AG04450 (cell line): ENCODE results near the gene CNTNAP2. TPM values are rescaled to one million over a fixed set of nuclear protein-coding genes. Genes with fewer than 3 reads are reported as not detected.

ENCODE experiments used
- CTCF ChIA-PET: fragments of 300-600, 350-600 bp; formaldehyde crosslinking; extraction: SDS; loops from one replicate; lab custom pipeline; 2022; ENCODE audit warnings: antibody characterized with exemption, inconsistent platforms; lab: Charles Lee
- POLR2A ChIA-PET: fragments of 350-600 bp; formaldehyde crosslinking; extraction: SDS; loops from one replicate; lab custom pipeline; 2021; ENCODE audit warnings: antibody characterized with exemption, inconsistent platforms; lab: Yijun Ruan, JAX
- DNase-seq: peaks from one replicate; pipeline ENCODE4 v3.0.0-alpha.2; 2011; ENCODE audit warnings: low read depth, low spot score
- H3K27ac ChIP-seq: one replicate; pipeline ENCODE4 v1.5.1; 2012; ENCODE audit warnings: low read depth, low read length, control low read depth
- H3K27me3 ChIP-seq: one replicate; pipeline ENCODE4 v1.6.0; 2012; ENCODE audit warnings: low read length; ENCODE audit not compliant: control insufficient read depth, insufficient read depth
- H3K4me3 ChIP-seq: 2 replicates; pipeline ENCODE4 v1.5.1; 2011; ENCODE audit warnings: mild to moderate bottlenecking, low read depth, low read length, control low read depth
- H3K9me3 ChIP-seq: 2 replicates; pipeline ENCODE4 v1.5.1; 2012; ENCODE audit warnings: low read length; ENCODE audit not compliant: control insufficient read depth, insufficient read depth
- polyA plus RNA-seq: library from polyadenylated mRNA; depleted of rRNA; stranded (reverse); fragments of >200 nt; gene quantifications from 2 replicates; pipeline ENCODE4 v1.2.3, GENCODE V29; 2011
- TF ChIP-seq, protein P1 (sequence below): IDR thresholded peaks from 2 replicates; pipeline ENCODE4 v1.5.1; 2011; ENCODE audit warnings: low read depth, low read length, control low read depth, inconsistent platforms

The CNTNAP2 gene
- polyA plus RNA-seq, 1 experiment = not detected

DNA sequence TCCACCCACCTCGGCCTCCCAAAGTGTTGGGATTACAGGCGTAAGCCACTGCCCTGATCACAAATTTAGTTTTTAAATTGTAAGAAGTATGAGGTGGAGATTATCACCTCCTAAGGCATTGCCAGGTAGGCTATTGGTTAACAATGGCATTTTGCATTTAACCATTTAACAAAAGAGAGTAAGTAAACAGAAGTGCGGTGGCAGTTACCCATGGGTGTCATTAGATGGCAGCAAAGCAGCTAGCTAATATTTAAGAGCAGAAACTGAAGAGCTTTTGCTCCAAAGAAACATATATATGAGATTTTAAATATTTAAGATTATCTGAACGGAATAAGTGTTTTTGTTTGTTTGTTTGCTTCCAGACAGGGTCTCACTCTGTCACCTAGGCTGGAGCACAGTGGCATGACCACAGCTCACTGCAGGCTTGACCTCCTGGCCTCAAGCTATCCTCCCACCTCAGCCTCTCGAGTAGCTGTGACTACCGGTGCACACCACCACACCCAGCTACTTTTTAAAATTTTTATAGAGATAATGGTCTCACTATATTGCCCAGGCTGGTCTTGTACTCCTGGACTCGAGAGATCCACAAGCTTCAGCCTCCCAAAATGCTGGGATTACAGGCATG is 2148.4 kb downstream of the CNTNAP2 start:
- H3K27me3 ChIP-seq = no peaks in the 10 kb centered on the region
- ChIA-PET CTCF (no interaction called here), POLR2A (no interaction called here)
- no peak overlapping the region for H3K4me3 ChIP-seq
- DNase-seq = no peak
- H3K9me3 ChIP-seq = peaks cover 4% of the 10 kb centered on the region
- H3K27ac ChIP-seq = no peak overlapping the region
- TF ChIP-seq, protein P1, sequence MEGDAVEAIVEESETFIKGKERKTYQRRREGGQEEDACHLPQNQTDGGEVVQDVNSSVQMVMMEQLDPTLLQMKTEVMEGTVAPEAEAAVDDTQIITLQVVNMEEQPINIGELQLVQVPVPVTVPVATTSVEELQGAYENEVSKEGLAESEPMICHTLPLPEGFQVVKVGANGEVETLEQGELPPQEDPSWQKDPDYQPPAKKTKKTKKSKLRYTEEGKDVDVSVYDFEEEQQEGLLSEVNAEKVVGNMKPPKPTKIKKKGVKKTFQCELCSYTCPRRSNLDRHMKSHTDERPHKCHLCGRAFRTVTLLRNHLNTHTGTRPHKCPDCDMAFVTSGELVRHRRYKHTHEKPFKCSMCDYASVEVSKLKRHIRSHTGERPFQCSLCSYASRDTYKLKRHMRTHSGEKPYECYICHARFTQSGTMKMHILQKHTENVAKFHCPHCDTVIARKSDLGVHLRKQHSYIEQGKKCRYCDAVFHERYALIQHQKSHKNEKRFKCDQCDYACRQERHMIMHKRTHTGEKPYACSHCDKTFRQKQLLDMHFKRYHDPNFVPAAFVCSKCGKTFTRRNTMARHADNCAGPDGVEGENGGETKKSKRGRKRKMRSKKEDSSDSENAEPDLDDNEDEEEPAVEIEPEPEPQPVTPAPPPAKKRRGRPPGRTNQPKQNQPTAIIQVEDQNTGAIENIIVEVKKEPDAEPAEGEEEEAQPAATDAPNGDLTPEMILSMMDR = peak; percentile 43

DNA sequence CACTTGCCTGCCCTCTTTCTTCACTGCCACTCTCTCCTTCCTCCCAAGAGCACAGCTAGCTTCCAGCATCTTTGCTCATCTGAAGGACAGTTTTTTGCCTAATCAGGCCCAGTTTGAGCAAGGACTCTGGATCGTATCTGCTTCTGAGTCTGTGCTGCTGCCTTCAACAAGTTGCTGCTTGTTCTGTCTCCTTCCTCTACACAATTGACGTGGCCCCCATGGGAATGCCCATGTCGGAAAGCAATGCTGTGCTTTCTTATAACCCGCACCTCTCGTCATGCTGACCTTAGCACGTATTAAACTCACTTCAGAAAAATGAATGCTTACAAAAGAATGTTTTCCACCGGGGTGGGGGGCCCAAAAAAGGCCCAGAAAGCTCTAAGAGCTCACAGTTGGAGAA is 2149.3 kb downstream of the CNTNAP2 start:
- ChIA-PET CTCF (no interaction called here), POLR2A (no interaction called here)
- Histone ChIP-seq H3K4me3 (no peak overlapping the region), H3K9me3 (peaks cover 4% of the 10 kb centered on the region), H3K27me3 (no peaks in the 10 kb centered on the region), H3K27ac (no peak overlapping the region)
- no peak for DNase-seq
- TF ChIP-seq, protein P1 = no peak

DNA sequence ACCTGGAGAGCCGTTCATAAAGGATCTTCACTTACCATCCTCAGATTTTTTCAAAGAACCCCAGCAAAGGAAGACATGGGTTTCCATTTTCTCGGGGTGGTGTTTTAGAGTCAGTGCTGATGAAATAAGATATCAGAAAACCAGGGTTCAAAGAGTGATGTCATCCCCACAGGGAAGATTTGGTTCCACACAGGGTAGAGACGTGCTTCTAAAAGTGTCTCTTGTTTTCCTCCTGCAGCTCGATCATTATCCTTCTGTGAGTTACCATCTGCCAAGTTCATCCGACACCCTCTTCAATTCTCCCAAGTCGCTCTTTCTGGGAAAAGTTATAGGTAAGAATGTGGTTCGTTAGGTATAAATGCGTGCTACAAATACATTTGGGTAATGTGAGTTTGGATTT is 2150.2 kb downstream of the CNTNAP2 start:
- Histone ChIP-seq H3K27ac (no peak overlapping the region), H3K4me3 (no peak overlapping the region), H3K9me3 (no peaks in the 10 kb centered on the region; the same call in none of the 2 replicates), H3K27me3 (no peaks in the 10 kb centered on the region)
- ChIA-PET POLR2A (no interaction called here), CTCF (no interaction called here)
- TF ChIP-seq, protein P1 = no peak
- DNase-seq = no peak

DNA sequence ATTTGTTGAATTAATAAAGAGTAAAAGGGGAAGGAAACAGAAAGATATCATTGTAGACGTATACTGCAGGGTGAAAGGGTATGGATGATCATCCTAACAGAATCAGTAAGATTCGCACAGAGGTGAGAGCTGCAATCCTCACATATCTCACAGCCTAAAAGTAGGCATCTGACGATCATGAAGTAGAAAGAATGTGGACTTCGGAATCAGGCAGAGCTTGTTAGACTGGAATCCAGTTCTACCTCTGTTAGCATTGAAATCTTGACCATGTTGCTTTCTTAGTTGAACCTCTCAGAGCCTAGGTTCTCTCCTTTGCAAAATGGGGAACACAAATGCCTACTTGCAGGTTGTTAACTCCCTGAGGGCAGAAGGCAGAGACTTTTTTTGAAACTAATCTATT is 2154.0 kb downstream of the CNTNAP2 start:
- no peak for DNase-seq
- TF ChIP-seq, protein P1 = no peak
- no peak overlapping the region for H3K4me3 ChIP-seq
- H3K27me3 ChIP-seq = no peaks in the 10 kb centered on the region
- H3K9me3 ChIP-seq = peaks cover 3% of the 10 kb centered on the region
- ChIA-PET POLR2A (no interaction called here), CTCF (no interaction called here)
- H3K27ac ChIP-seq = no peak overlapping the region

DNA sequence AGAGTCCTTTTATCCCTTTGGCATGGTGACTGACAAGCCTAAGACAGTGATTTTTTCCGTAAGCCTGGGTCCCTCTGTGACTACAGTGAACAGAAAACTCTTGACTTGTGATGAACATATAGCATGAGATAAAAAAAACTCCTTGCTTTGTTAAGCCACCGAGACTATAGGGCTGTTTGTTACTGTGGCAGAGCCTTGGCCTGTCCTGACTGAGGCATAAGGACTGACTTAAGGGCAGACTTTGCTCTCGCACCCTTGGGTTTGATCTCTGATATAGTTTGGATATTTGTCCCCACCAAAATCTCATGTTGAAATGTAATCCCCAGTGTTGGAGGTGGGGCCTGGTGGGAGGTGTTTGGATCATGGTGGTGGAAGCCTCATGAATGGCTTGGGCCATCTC is 2157.5 kb downstream of the CNTNAP2 start:
- TF ChIP-seq, protein P1 = no peak
- DNase-seq = no peak
- ChIA-PET CTCF (no interaction called here), POLR2A (no interaction called here)
- no peak overlapping the region for H3K27ac ChIP-seq
- H3K27me3 ChIP-seq = no peaks in the 10 kb centered on the region
- no peak overlapping the region for H3K4me3 ChIP-seq
- peaks cover 20% of the 10 kb centered on the region for H3K9me3 ChIP-seq
